ENCODE measurements around the gene KDM7A. TPM values are rescaled to one million over a fixed set of nuclear protein-coding genes. Genes with fewer than 3 reads are reported as not detected.

KDM7A gene
- total RNA-seq, 4 donors from 2014 or later, result 38.0 to 59.3 (median 38.8) TPM

GRCh38 chr7:140056431-140057142 is 120.2 kb downstream of the KDM7A start:
- peaks cover 0 to 34% (median 10%) of the 10 kb centered on the region in 4 donors for H3K4me1 ChIP-seq
- no peaks in the 10 kb centered on the region for H3K27me3 ChIP-seq
- no peak overlapping the region for H3K27ac ChIP-seq
- no peak for TF ChIP-seq CTCF (IDR thresholded peaks at IDR 0.05)
- no peak for TF ChIP-seq POLR2A (IDR thresholded peaks at IDR 0.05)
- no peak overlapping the region for H3K4me3 ChIP-seq
- no peaks in the 10 kb centered on the region for H3K9me3 ChIP-seq
- DNase-seq, result no peak
- H3K36me3 ChIP-seq, result peaks cover 0 to 22% (median 0%) of the 10 kb centered on the region in 3 donors

GRCh38 chr7:140055833-140056232 is 121.0 kb downstream of the KDM7A start:
- TF ChIP-seq CTCF (IDR thresholded peaks at IDR 0.05) (no peak), POLR2A (IDR thresholded peaks at IDR 0.05) (no peak)
- Histone ChIP-seq H3K9me3 (no peaks in the 10 kb centered on the region), H3K27ac (no peak overlapping the region), H3K4me3 (no peak overlapping the region), H3K4me1 (peaks cover 0 to 26% (median 5%) of the 10 kb centered on the region in 4 donors), H3K27me3 (no peaks in the 10 kb centered on the region), H3K36me3 (peaks cover 0 to 23% (median 0%) of the 10 kb centered on the region in 3 donors)
- DNase-seq, result no peak

- Histone ChIP-seq H3K27ac (no peak overlapping the region), H3K27me3 (no peaks in the 10 kb centered on the region), H3K4me1 (peaks cover 0 to 17% (median under 1%) of the 10 kb centered on the region in 4 donors), H3K4me3 (no peak overlapping the region), H3K9me3 (no peaks in the 10 kb centered on the region), H3K36me3 (peaks cover 0 to 23% (median 0%) of the 10 kb centered on the region in 3 donors)
- TF ChIP-seq CTCF (IDR thresholded peaks at IDR 0.05) (no peak), POLR2A (IDR thresholded peaks at IDR 0.05) (no peak)
- DNase-seq, result no peak
Measured at GRCh38 chr7:140054751-140055150, 122.0 kb downstream of the KDM7A start.

- Histone ChIP-seq H3K27ac (peak overlapping the region in 1 of 4 donors; percentile 55), H3K4me3 (no peak overlapping the region), H3K36me3 (peaks cover 0 to 23% (median 0%) of the 10 kb centered on the region in 3 donors), H3K27me3 (no peaks in the 10 kb centered on the region), H3K9me3 (no peaks in the 10 kb centered on the region), H3K4me1 (peaks cover 0 to 17% (median 1%) of the 10 kb centered on the region in 4 donors)
- no peak for TF ChIP-seq CTCF (IDR thresholded peaks at IDR 0.05)
- no peak for TF ChIP-seq POLR2A (IDR thresholded peaks at IDR 0.05)
- DNase-seq, result no peak
Measured at GRCh38 chr7:140053812-140054539, 122.8 kb downstream of the KDM7A start.

GRCh38 chr7:140051820-140052219 is 125.0 kb downstream of the KDM7A start:
- Histone ChIP-seq H3K4me1 (peaks cover 0 to 24% (median 1%) of the 10 kb centered on the region in 4 donors), H3K27me3 (no peaks in the 10 kb centered on the region), H3K27ac (no peak overlapping the region), H3K9me3 (no peaks in the 10 kb centered on the region), H3K4me3 (no peak overlapping the region), H3K36me3 (peaks cover 0 to 26% (median 0%) of the 10 kb centered on the region in 3 donors)
- TF ChIP-seq POLR2A (IDR thresholded peaks at IDR 0.05) (no peak), CTCF (IDR thresholded peaks at IDR 0.05) (no peak)
- DNase-seq, result no peak

All from Peyer's patch (tissue), 4 donors.